Erythroblast (primary cell): ENCODE measurements around the gene OR2T4.

Source experiments
- GATA1 ChIP-seq: IDR thresholded peaks from 2 replicates; pipeline ENCODE4 v1.6.1; 2011; ENCODE audit warnings: low read depth, mild to moderate bottlenecking, control low read depth, low read length, moderate library complexity
- POLR2A ChIP-seq: IDR thresholded peaks from 2 replicates; pipeline ENCODE4 v1.6.1; 2011; ENCODE audit warnings: mild to moderate bottlenecking, low read length

GRCh38 chr1:248406721-248407692, 45.5 kb downstream of the OR2T4 start:
- TF ChIP-seq POLR2A (no peak), GATA1 (no peak)
